HL-60 (cell line): Measurements from ENCODE around the gene OR10G7.

Experiments used
- CTCF ChIP-seq: IDR thresholded peaks from one replicate; pipeline ENCODE4 v1.5.1; 2011; ENCODE audit warnings: low read length, control low read depth, inconsistent platforms; ENCODE audit not compliant: insufficient read depth
- GABPA ChIP-seq: IDR thresholded peaks from 2 replicates; pipeline ENCODE4 v1.6.1; 2012; ENCODE audit warnings: low read depth
- POLR2AphosphoS5 ChIP-seq: IDR thresholded peaks from 2 replicates; pipeline ENCODE4 v1.6.1; 2012; ENCODE audit warnings: low read depth
- SPI1 ChIP-seq: IDR thresholded peaks from 2 replicates; pipeline ENCODE4 v1.6.1; 2012; ENCODE audit warnings: low read depth, mild to moderate bottlenecking, borderline replicate concordance
- TF ChIP-seq, protein P1 (sequence below): IDR thresholded peaks from 2 replicates; pipeline ENCODE4 v1.6.1; 2012; ENCODE audit warnings: low read depth; ENCODE audit not compliant: insufficient replicate concordance

GRCh38 chr11:124079631-124080326 is 38.7 kb upstream of the OR10G7 start:
- TF ChIP-seq GABPA (no peak), CTCF (no peak), POLR2AphosphoS5 (no peak), SPI1 (no peak)
- TF ChIP-seq, protein P1, sequence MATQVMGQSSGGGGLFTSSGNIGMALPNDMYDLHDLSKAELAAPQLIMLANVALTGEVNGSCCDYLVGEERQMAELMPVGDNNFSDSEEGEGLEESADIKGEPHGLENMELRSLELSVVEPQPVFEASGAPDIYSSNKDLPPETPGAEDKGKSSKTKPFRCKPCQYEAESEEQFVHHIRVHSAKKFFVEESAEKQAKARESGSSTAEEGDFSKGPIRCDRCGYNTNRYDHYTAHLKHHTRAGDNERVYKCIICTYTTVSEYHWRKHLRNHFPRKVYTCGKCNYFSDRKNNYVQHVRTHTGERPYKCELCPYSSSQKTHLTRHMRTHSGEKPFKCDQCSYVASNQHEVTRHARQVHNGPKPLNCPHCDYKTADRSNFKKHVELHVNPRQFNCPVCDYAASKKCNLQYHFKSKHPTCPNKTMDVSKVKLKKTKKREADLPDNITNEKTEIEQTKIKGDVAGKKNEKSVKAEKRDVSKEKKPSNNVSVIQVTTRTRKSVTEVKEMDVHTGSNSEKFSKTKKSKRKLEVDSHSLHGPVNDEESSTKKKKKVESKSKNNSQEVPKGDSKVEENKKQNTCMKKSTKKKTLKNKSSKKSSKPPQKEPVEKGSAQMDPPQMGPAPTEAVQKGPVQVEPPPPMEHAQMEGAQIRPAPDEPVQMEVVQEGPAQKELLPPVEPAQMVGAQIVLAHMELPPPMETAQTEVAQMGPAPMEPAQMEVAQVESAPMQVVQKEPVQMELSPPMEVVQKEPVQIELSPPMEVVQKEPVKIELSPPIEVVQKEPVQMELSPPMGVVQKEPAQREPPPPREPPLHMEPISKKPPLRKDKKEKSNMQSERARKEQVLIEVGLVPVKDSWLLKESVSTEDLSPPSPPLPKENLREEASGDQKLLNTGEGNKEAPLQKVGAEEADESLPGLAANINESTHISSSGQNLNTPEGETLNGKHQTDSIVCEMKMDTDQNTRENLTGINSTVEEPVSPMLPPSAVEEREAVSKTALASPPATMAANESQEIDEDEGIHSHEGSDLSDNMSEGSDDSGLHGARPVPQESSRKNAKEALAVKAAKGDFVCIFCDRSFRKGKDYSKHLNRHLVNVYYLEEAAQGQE: no peak
